GM12878 (cell line): Measurements from ENCODE around the gene PROC. TPM values are rescaled to one million over a fixed set of nuclear protein-coding genes. Genes with fewer than 3 reads are reported as not detected.

Source experiments
- ATAC-seq: fragments of 200-7000 bp; cut with Tn5 transposase; 3 replicates; pipeline ENCODE4 v1.9.1; 2020; ENCODE audit warnings: mild to moderate bottlenecking, moderate library complexity
- BruUV-seq: library from RNA; stranded (reverse); fragments of 400-500 nt; replicated peaks from 2 replicates; lab custom pipeline; 2021; lab: Mats Ljungman, UMichigan
- CTCF ChIA-PET: fragments of 300-600 bp; sonication (Branson Sonifier 250); formaldehyde crosslinking; extraction: SDS; loops from one replicate; lab custom pipeline; 2021; ENCODE audit warnings: inconsistent platforms; lab: Yijun Ruan, JAX
- POLR2A ChIA-PET: fragments of 350-600 bp; formaldehyde crosslinking; extraction: SDS; loops from one replicate; lab custom pipeline; 2021; ENCODE audit warnings: inconsistent platforms; lab: Charles Lee
- RAD21 ChIA-PET: fragments of 300-600 bp; sonication (Branson Sonifier 250); formaldehyde crosslinking; loops from one replicate; lab custom pipeline; 2023; ENCODE audit warnings: antibody characterized with exemption; ENCODE audit not compliant: unreplicated experiment; lab: Charles Lee
- SMC1A ChIA-PET: fragments of 300-600 bp; sonication (Branson Sonifier 250); formaldehyde crosslinking; loops from one replicate; lab custom pipeline; 2023; ENCODE audit not compliant: unreplicated experiment, uncharacterized antibody; lab: Charles Lee
- DNase-seq: peaks from one replicate; pipeline ENCODE4 v3.0.0-alpha.2; 2011; ENCODE audit warnings: low read depth, low spot score
- FAIRE-seq: peaks from 3 replicates; lab custom pipeline; 2011; peaks lifted over from hg19 to GRCh38; lab: Jason Lieb, UNC
- H2AFZ ChIP-seq: 2 replicates; pipeline ENCODE4 v1.6.0; 2011; ENCODE audit warnings: low read depth, low read length, control low read depth; ENCODE audit not compliant: control insufficient read depth
- H3K27ac ChIP-seq: 2 replicates; pipeline ENCODE4 v1.5.1; 2011; ENCODE audit warnings: control low read depth; ENCODE audit not compliant: control insufficient read depth, insufficient read depth
- H3K27me3 ChIP-seq, 2 experiments: replicated peaks in 1 of 2; 2 replicates each; pipeline versions ENCODE4 v1.6.0 to v1.6.1; 2011; ENCODE audit warnings: low read length in 1 of 2; ENCODE audit not compliant: control insufficient read depth in 2 of 2, insufficient read depth in 2 of 2
- H3K36me3 ChIP-seq, 2 experiments: 2 replicates each; pipeline ENCODE4 v1.5.1; 2011; ENCODE audit warnings: low read length in 1 of 2; ENCODE audit not compliant: control insufficient read depth in 2 of 2, insufficient read depth in 2 of 2
- H3K4me1 ChIP-seq: 2 replicates; pipeline ENCODE4 v1.6.1; 2011; ENCODE audit warnings: mild to moderate bottlenecking, low read length, moderate library complexity, mixed read lengths; ENCODE audit not compliant: control insufficient read depth, insufficient read depth
- H3K4me2 ChIP-seq: 2 replicates; pipeline ENCODE4 v1.6.0; 2011; ENCODE audit warnings: control low read depth; ENCODE audit not compliant: control insufficient read depth, insufficient read depth
- H3K4me3 ChIP-seq: fragments of 200-600 bp; sonication (generic); 2 replicates; pipeline ENCODE4 v1.5.1; 2016
- H3K79me2 ChIP-seq: 2 replicates; pipeline ENCODE4 v1.6.0; 2011; ENCODE audit warnings: low read length; ENCODE audit not compliant: control insufficient read depth, insufficient read depth
- H3K9ac ChIP-seq: 2 replicates; pipeline ENCODE4 v1.8.0; 2011; ENCODE audit warnings: low read length, control low read depth, mixed read lengths; ENCODE audit not compliant: control insufficient read depth, insufficient read depth
- H3K9me3 ChIP-seq: replicated peaks from 3 replicates; pipeline ENCODE4 v1.5.1; 2011; ENCODE audit warnings: mild to moderate bottlenecking, low read length; ENCODE audit not compliant: control insufficient read depth, insufficient read depth
- H4K20me1 ChIP-seq: 2 replicates; pipeline ENCODE4 v1.6.0; 2011; ENCODE audit not compliant: control insufficient read depth, insufficient read depth
- CEBPB ChIP-seq, 2 experiments: fragments of 150-350 bp in 1 of 2; IDR thresholded peaks; 2 replicates each; pipeline ENCODE4 v1.6.1; 2012 to 2014; ENCODE audit warnings: low read depth in 2 of 2, low read length in 2 of 2, borderline replicate concordance in 1 of 2, inconsistent platforms in 1 of 2
- CEBPZ ChIP-seq: fragments of 150-350 bp; IDR thresholded peaks from 2 replicates; pipeline ENCODE4 v1.6.1; 2016; ENCODE audit warnings: low read depth, low read length
- CHD1 ChIP-seq: IDR thresholded peaks from 2 replicates; pipeline ENCODE4 v1.6.1; 2012; ENCODE audit warnings: low read depth, low read length, improper control_type of control experiment
- EGR1 ChIP-seq, 2 experiments: IDR thresholded peaks; 1 replicate in 1 of 2; 2 replicates in 1 of 2; pipeline ENCODE4 v1.6.1; 2011 to 2012; ENCODE audit warnings: low read depth in 2 of 2, low read length in 2 of 2, borderline replicate concordance in 1 of 2, mild to moderate bottlenecking in 1 of 2, moderate library complexity in 1 of 2
- EP300 ChIP-seq, 2 experiments: fragments of 150-350 bp in 1 of 2; IDR thresholded peaks; 2 replicates each; pipeline ENCODE4 v1.6.1; 2011 to 2012; ENCODE audit warnings: low read depth in 2 of 2, low read length in 2 of 2, borderline replicate concordance in 1 of 2, improper control_type of control experiment in 1 of 2, inconsistent platforms in 1 of 2; ENCODE audit not compliant: control insufficient read depth in 1 of 2
- HDAC6 ChIP-seq: fragments of 200-600 bp; sonication (generic); IDR thresholded peaks from one replicate; pipeline ENCODE4 v1.8.0; 2017; ENCODE audit warnings: antibody characterized with exemption; ENCODE audit not compliant: unreplicated experiment
- JUNB ChIP-seq: IDR thresholded peaks from 2 replicates; pipeline ENCODE4 v1.6.1; 2016; ENCODE audit warnings: antibody characterized with exemption, mild to moderate bottlenecking
- KLF5 ChIP-seq: fragments of 450-650 bp; IDR thresholded peaks from 2 replicates; pipeline ENCODE4 v1.6.1; 2014; ENCODE audit warnings: mild to moderate bottlenecking; ENCODE audit not compliant: partially characterized antibody
- PML ChIP-seq: IDR thresholded peaks from 2 replicates; pipeline ENCODE4 v1.6.1; 2012; ENCODE audit warnings: low read length, inconsistent platforms
- POLR2AphosphoS2 ChIP-seq: IDR thresholded peaks from 2 replicates; pipeline ENCODE4 v1.6.1; 2011; ENCODE audit warnings: low read depth, mild to moderate bottlenecking, low read length, improper control_type of control experiment, moderate library complexity
- POLR2AphosphoS5 ChIP-seq: IDR thresholded peaks from 2 replicates; pipeline ENCODE4 v1.6.1; 2011; ENCODE audit warnings: mild to moderate bottlenecking, low read length, inconsistent platforms
- RAD51 ChIP-seq: fragments of 450-650 bp; IDR thresholded peaks from 2 replicates; pipeline ENCODE4 v1.6.1; 2016; ENCODE audit warnings: moderate library complexity, mild to moderate bottlenecking, inconsistent platforms
- RCOR1 ChIP-seq: conservative IDR thresholded peaks from 2 replicates; pipeline ENCODE4 v1.6.1; 2012; ENCODE audit warnings: low read depth, low read length, improper control_type of control experiment
- SP1 ChIP-seq: IDR thresholded peaks from one replicate; pipeline ENCODE4 v1.6.1; 2011; ENCODE audit warnings: low read depth, low read length
- SPI1 ChIP-seq: IDR thresholded peaks from 2 replicates; pipeline ENCODE4 v1.6.1; 2011; ENCODE audit warnings: low read depth, mild to moderate bottlenecking, low read length, moderate library complexity, borderline replicate concordance; ENCODE audit not compliant: insufficient read depth
- SREBF1 ChIP-seq: IDR thresholded peaks from 2 replicates; pipeline ENCODE4 v1.6.1; 2012; ENCODE audit warnings: mild to moderate bottlenecking, low read length
- TBL1XR1 ChIP-seq: IDR thresholded peaks from 2 replicates; pipeline ENCODE4 v1.6.1; 2012; ENCODE audit warnings: low read depth, low read length, improper control_type of control experiment
- USF1 ChIP-seq: IDR thresholded peaks from 2 replicates; pipeline ENCODE4 v1.6.1; 2011; ENCODE audit warnings: borderline replicate concordance, low read depth, mild to moderate bottlenecking, moderate library complexity, mixed read lengths, low read length; ENCODE audit not compliant: insufficient read depth; ENCODE audit errors: extremely low read length
- ZBED1 ChIP-seq: IDR thresholded peaks from 2 replicates; pipeline ENCODE4 v1.6.1; 2016; ENCODE audit warnings: borderline replicate concordance
- ZNF24 ChIP-seq: fragments of 450-650 bp; IDR thresholded peaks from 2 replicates; pipeline ENCODE4 v1.6.1; 2017; ENCODE audit warnings: antibody characterized with exemption, mild to moderate bottlenecking
- WGBS: methylation state at CpG from one replicate; pipeline ENCODE4 v1.1.6; 2016; ENCODE audit warnings: low lambda C conversion rate; ENCODE audit not compliant: insufficient replicate concordance, insufficient coverage; ENCODE audit errors: missing lambda C conversion rate; 5-methylcytosine and 5-hydroxymethylcytosine counted together
- in situ Hi-C: fragments of 300-500 bp; cut with MboI; formaldehyde crosslinking; loops from 9 replicates; pipeline ENCODE4 v1.14.3; 2018; ENCODE audit warnings: mixed read lengths
- intact Hi-C: fragments of 100-400 bp; cut with micrococcal nuclease; formaldehyde crosslinking; loops from one replicate; pipeline ENCODE4 v1.14.2; 2022; ENCODE audit not compliant: unreplicated experiment
- polyA plus RNA-seq, 11 experiments: library from polyadenylated mRNA; depleted of rRNA in 4 of 11; unstranded in 6 of 11; stranded (reverse) in 5 of 11; fragments of >200 nt; fragmentation: Nextera tagmentation in 4 of 11; fragmentation: Illumina TruSeq in 1 of 11; extraction: Ambion mirVana in 4 of 11; extraction: Trizol in 1 of 11; gene quantifications; 1 replicate in 1 of 11; 2 replicates in 10 of 11; pipeline versions ENCODE4 v1.2.1 to v1.2.3, GENCODE V29; 2011 to 2016; ENCODE audit warnings: inconsistent platforms in 2 of 11, missing spikeins in 2 of 11, low read depth in 1 of 11
- total RNA-seq, 4 experiments: library from RNA; depleted of rRNA in 3 of 4; stranded (reverse); fragments of >200 nt in 3 of 4; fragmentation: Illumina TruSeq in 1 of 4; extraction: Trizol in 1 of 4; gene quantifications; 2 replicates each; pipeline versions ENCODE4 v1.2.1 to v1.2.3, GENCODE V29; 2013 to 2021

Gene PROC
- total and polyA plus RNA-seq, 10 of the 15 experiments (the other 5 are each of a cell fraction or from before 2014, with no cell fraction given): not detected

DNA sequence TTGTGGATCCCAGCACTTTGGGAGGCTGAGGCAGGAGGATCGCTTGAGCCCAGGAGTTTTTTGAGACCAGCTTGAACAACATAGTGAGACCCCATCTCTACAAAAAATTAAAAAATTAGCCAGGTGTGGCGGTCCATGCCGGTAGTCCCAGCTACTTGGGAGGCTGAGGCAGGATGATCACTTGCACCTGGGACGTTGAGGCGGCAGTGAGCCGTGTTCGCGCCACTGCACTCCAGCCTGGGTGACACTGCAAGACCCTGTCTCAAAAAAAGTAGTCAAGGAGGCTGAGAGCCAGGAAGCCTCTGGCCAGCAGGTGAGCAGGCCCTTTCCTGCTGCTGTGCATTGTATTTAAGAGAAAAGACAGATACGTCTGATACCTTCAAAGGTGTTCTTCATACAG, 11.1 kb upstream of the PROC start:
- RAD21 ChIA-PET: no interaction called here
- POLR2A ChIA-PET: no interaction called here
- Histone ChIP-seq H4K20me1 (no peaks in the 10 kb centered on the region), H2AFZ (no peak overlapping the region), H3K27me3 (no peaks in the 10 kb centered on the region), H3K36me3 (no peaks in the 10 kb centered on the region), H3K4me1 (peaks cover 19% of the 10 kb centered on the region), H3K4me2 (no peak overlapping the region), H3K9ac (no peak overlapping the region), H3K9me3 (no peaks in the 10 kb centered on the region), H3K79me2 (no peaks in the 10 kb centered on the region), H3K4me3 (no peak overlapping the region), H3K27ac (no peak overlapping the region)
- ATAC-seq (no peak), DNase-seq (no peak), FAIRE-seq (no peak)
- no TSS peak for BruUV-seq
- SMC1A ChIA-PET: interaction anchor here (1.2 kb wide), 1 partner anchor 106 kb away, joined by 4 read pairs; no protein-coding TSS in a partner anchor
- in situ Hi-C loops: no loop called here
- 99% methylated on average over 9 of the region's 9 CpGs for WGBS
- intact Hi-C loops: no loop called here
- CTCF ChIA-PET: interaction anchor here (0.8 kb wide), 1 partner anchor 72 kb away, joined by 4 read pairs; no protein-coding TSS in a partner anchor
- TF ChIP-seq SREBF1 (no peak), CEBPZ (no peak), EP300 (IDR thresholded peaks at IDR 0.05; ENCODE audit: borderline replicate concordance in 1 of 2, control insufficient read depth in 1 of 2, low read depth in 2 of 2, low read length in 2 of 2) (no peak), RAD51 (no peak), USF1 (no peak), KLF5 (no peak), POLR2AphosphoS2 (no peak), EGR1 (IDR thresholded peaks at IDR 0.05; ENCODE audit: borderline replicate concordance in 1 of 2, low read depth in 2 of 2, low read length in 2 of 2) (no peak), CHD1 (no peak), JUNB (no peak), HDAC6 (no peak), ZBED1 (no peak), TBL1XR1 (no peak), ZNF24 (no peak), RCOR1 (no peak), POLR2AphosphoS5 (no peak), CEBPB (IDR thresholded peaks at IDR 0.05; ENCODE audit: borderline replicate concordance in 1 of 2, low read depth in 2 of 2, low read length in 2 of 2) (no peak), SP1 (no peak), PML (no peak), SPI1 (no peak)
